Psoas muscle (tissue), 8 donors: ENCODE results near the gene DMXL2. TPM values are rescaled to one million over a fixed set of nuclear protein-coding genes. Genes with fewer than 3 reads are reported as not detected.

Experiments
- ATAC-seq, 4 donors: fragments of 200-7000 bp; cut with Tn5 transposase; one replicate each; pipeline ENCODE4 v1.9.1; 2020; ENCODE audit warnings: moderate library complexity in 3 of 4, mild to moderate bottlenecking in 2 of 4
- DNase-seq, 2 donors: peaks; one replicate each; pipeline ENCODE4 v3.0.0-alpha.2; 2020
- H3K27ac ChIP-seq: fragments of 200-600 bp; one replicate; pipeline ENCODE4 v1.8.0; 2022
- H3K27me3 ChIP-seq, 3 donors: fragments of 200-600 bp in 1 of 3; one replicate each; pipeline versions ENCODE4 v1.6.1 to v1.8.0; 2013 to 2022; ENCODE audit warnings: low read length in 2 of 3, mild to moderate bottlenecking in 2 of 3, moderate library complexity in 1 of 3; ENCODE audit not compliant: insufficient read depth in 3 of 3
- H3K36me3 ChIP-seq, 2 donors: fragments of 200-600 bp in 1 of 2; one replicate each; pipeline versions ENCODE4 v1.6.1 to v1.8.0; 2013 to 2022; ENCODE audit warnings: low read depth in 1 of 2, mild to moderate bottlenecking in 1 of 2, moderate library complexity in 1 of 2; ENCODE audit not compliant: insufficient read depth in 1 of 2
- H3K4me1 ChIP-seq: fragments of 200-600 bp; one replicate; pipeline ENCODE4 v1.8.0; 2022
- H3K4me3 ChIP-seq: fragments of 200-600 bp; one replicate; pipeline ENCODE4 v1.8.0; 2022; ENCODE audit warnings: mild to moderate bottlenecking
- H3K9me3 ChIP-seq: fragments of 200-600 bp; one replicate; pipeline ENCODE4 v1.8.0; 2022
- CTCF ChIP-seq: fragments of 200-600 bp; IDR thresholded peaks from one replicate; pipeline ENCODE4 v1.8.0; 2022; ENCODE audit warnings: antibody characterized with exemption
- WGBS, 3 donors: extraction: QIAGEN DNeasy Blood & Tissue Kit; methylation state at CpG; one replicate each; pipeline versions ENCODE4 v1.1.6 to v1.1.7; 2013; 5-methylcytosine and 5-hydroxymethylcytosine counted together
- intact Hi-C, 2 donors: fragments of 100-400 bp; cut with DNase I; formaldehyde crosslinking; loops; one replicate each; pipeline versions ENCODE4 v1.11.0 to v1.14.2; 2022
- polyA plus RNA-seq, 3 donors: library from polyadenylated mRNA; stranded (reverse); fragments of 200-250 nt; gene quantifications; one replicate each; pipeline ENCODE4 v1.2.3, GENCODE V29; 2013
- total RNA-seq, 4 donors: library from RNA; stranded (reverse); fragmentation: NEBNext Ultra II Directional in 2 of 4; extraction: Animal tissue kit (Norgen Biotek cat#: 25700) in 2 of 4; gene quantifications; one replicate each; pipeline versions ENCODE4 v1.2.1 to v1.2.4, GENCODE V29; 2021 to 2023
- donor health status: healthy with polysubstance abuse.
- donor health status: DM: no; HTN: no; CAD: no; lungs with moderate emphysema.
- donor health status: Bipolar disorder and iron deficiency.
- donor health status: healthy.
- donor health status: DM: yes; HTN: yes; CAD: no.
- donor health status: DM: no; HTN: no; CAD: no.
- donor health status: DM: no; HTN: no; CAD: no.
- donor health status: DM: yes; HTN: yes; CAD: no.

Gene DMXL2
- total and polyA plus RNA-seq, 7 donors = 1.9 to 8.0 (median 3.1) TPM

GRCh38 chr15:51524376-51524775 is 98.2 kb downstream of the DMXL2 start:
- ATAC-seq = no peak
- intact Hi-C loops = no loop called here

DNA sequence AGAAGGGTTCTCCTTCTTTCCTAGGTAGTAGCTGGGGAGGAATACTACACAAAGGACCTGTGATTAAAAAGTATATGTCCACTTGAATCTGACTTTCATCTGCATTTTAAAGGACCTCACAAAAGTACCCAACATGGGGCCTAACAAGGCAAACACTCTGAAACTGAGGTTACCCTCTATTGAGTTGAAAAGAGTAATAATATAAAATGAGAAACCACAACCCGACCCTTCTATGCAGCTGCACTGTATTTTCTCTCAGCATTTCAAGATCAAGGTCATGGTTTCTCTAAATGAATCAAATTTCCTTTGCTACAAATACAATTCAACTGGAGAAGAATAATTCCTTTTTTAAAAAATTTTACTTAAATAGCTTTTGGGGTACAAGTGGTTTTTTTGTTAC is 106.3 kb downstream of the DMXL2 start:
- Histone ChIP-seq H3K27ac (no peak overlapping the region), H3K4me1 (no peaks in the 10 kb centered on the region), H3K4me3 (no peak overlapping the region), H3K9me3 (no peaks in the 10 kb centered on the region), H3K36me3 (peaks cover 0 to 7% of the 10 kb centered on the region in 2 donors), H3K27me3 (no peaks in the 10 kb centered on the region)
- WGBS, 3 donors = 74 to 80% (median 76%) methylated on average over 1 of the region's 1 CpG
- no peak for ATAC-seq
- intact Hi-C loops = no loop called here
- no peak for TF ChIP-seq CTCF
- no peak for DNase-seq

More at GRCh38 chr15:51524376-51524775, 98.2 kb downstream of the DMXL2 start:
- no peak overlapping the region for H3K4me3 ChIP-seq
- H3K9me3 ChIP-seq = no peaks in the 10 kb centered on the region
- DNase-seq = no peak
- no peaks in the 10 kb centered on the region for H3K4me1 ChIP-seq
- no peaks in the 10 kb centered on the region for H3K36me3 ChIP-seq
- no peak for TF ChIP-seq CTCF
- no peaks in the 10 kb centered on the region for H3K27me3 ChIP-seq
- H3K27ac ChIP-seq = no peak overlapping the region
- 96 to 98% (median 97%) methylated on average over 5 of the region's 5 CpGs for WGBS, 3 donors

DNA sequence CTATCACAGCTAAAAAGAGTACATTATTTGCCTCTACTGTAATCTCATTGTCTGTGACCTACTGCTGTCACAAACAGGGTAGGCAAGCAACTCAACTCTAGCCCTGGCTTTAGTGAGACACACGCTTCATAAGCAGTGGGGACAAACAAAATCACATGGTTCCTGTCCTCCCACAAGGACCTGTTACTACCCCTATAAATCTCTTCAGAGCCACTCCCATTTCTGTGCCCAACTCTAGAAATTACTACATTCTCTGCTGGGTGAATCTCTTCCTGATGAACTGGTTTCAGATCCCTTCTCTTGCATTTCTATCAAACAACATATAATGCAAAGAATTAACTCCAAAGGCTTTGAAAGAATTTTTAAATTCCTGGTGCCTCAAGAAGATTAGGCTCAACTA is 117.3 kb downstream of the DMXL2 start:
- H3K27ac ChIP-seq = no peak overlapping the region
- intact Hi-C loops = no loop called here

GRCh38 chr15:51503003-51503402 is 119.6 kb downstream of the DMXL2 start:
- no peak overlapping the region for H3K27ac ChIP-seq
- no peak overlapping the region for H3K4me3 ChIP-seq
- intact Hi-C loops = no loop called here
- peaks cover 0 to 10% of the 10 kb centered on the region in 2 donors for H3K36me3 ChIP-seq
- TF ChIP-seq CTCF = no peak
- no peak for ATAC-seq
- no peak for DNase-seq
- no peaks in the 10 kb centered on the region for H3K4me1 ChIP-seq
- no peaks in the 10 kb centered on the region for H3K27me3 ChIP-seq
- no peaks in the 10 kb centered on the region for H3K9me3 ChIP-seq

More for the DNA sequence above, 117.3 kb downstream of the DMXL2 start:
- no peaks in the 10 kb centered on the region for H3K4me1 ChIP-seq
- WGBS, 3 donors = 92 to 97% (median 94%) methylated on average over 1 of the region's 1 CpG
- H3K9me3 ChIP-seq = no peaks in the 10 kb centered on the region
- no peak overlapping the region for H3K4me3 ChIP-seq
- TF ChIP-seq CTCF = no peak
- no peak for ATAC-seq
- H3K36me3 ChIP-seq = no peaks in the 10 kb centered on the region
- no peak for DNase-seq
- no peaks in the 10 kb centered on the region for H3K27me3 ChIP-seq

GRCh38 chr15:51499379-51499976 is 123.1 kb downstream of the DMXL2 start:
- DNase-seq (no peak), ATAC-seq (no peak)
- 80 to 84% (median 82%) methylated on average over 5 of the region's 5 CpGs for WGBS, 3 donors
- no peak overlapping the region for H3K27ac ChIP-seq
- no peak overlapping the region for H3K4me3 ChIP-seq
- no peaks in the 10 kb centered on the region for H3K4me1 ChIP-seq
- H3K9me3 ChIP-seq = no peaks in the 10 kb centered on the region
- intact Hi-C loops = no loop called here
- H3K36me3 ChIP-seq = peaks cover 0 to 10% of the 10 kb centered on the region in 2 donors
- no peaks in the 10 kb centered on the region for H3K27me3 ChIP-seq
- no peak for TF ChIP-seq CTCF
